ENCODE data around the gene C5orf58.
"Not testable (repeated sequence)": the region's sequence is repeated elsewhere in the genome, so short reads cannot be mapped to it uniquely, and the experiment has no call there.

Gene C5orf58

DNA sequence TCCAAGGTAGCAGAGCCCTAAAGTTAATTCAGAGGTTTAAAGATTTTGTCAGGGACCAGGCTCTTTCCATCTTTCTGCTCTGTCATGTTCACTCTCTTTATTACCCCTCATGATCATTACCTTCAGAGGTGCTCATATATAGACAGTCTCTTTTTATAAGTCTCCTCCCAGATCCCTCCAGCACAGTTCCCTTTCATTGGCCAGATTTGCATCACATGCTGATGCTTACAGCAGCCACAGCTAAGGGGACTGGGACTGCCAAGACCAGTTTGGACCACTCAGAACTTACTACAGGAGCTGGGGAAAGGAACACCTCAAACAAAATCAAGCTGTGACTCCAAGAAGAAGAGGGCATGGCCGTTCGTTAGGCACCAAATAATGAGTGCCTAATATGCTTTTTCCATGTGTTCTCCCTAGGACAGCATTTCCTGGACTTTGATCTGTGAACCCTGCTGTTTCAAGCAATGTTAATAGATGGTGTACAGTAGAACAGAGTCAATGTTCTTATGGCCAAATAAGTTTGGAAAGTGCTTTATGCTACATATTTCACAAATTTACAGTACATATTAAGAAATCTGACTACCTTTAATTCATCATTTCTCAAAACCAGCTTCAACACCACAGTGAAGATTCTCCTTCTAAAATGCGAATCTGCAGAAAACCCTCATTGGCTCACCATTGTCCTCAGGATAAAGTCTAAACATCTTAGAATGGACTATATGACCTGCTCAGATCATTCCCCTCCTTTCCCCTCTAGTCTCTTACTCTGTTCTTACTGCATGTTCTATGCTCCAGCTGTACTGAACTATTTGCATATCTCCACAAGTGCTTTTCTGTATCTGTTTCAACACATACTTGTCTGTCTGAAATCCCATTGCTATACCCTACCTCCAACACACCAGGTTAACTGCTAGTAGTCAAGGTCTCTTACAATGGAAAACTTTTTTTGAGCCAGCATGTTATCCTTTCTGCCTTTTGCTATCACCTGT, 3.4 kb downstream of the C5orf58 start:
- TF ChIP-seq, protein P1, sequence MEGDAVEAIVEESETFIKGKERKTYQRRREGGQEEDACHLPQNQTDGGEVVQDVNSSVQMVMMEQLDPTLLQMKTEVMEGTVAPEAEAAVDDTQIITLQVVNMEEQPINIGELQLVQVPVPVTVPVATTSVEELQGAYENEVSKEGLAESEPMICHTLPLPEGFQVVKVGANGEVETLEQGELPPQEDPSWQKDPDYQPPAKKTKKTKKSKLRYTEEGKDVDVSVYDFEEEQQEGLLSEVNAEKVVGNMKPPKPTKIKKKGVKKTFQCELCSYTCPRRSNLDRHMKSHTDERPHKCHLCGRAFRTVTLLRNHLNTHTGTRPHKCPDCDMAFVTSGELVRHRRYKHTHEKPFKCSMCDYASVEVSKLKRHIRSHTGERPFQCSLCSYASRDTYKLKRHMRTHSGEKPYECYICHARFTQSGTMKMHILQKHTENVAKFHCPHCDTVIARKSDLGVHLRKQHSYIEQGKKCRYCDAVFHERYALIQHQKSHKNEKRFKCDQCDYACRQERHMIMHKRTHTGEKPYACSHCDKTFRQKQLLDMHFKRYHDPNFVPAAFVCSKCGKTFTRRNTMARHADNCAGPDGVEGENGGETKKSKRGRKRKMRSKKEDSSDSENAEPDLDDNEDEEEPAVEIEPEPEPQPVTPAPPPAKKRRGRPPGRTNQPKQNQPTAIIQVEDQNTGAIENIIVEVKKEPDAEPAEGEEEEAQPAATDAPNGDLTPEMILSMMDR (IDR thresholded peaks at IDR 0.05), result no peak
- Mint-ChIP-seq H3K27ac (no peak overlapping the region), H3K9me3 (no peaks in the 10 kb centered on the region), H3K27me3 (ENCODE audit: low read depth, poor library complexity) (no peaks in the 10 kb centered on the region), H3K4me3 (no peak overlapping the region), H3K4me1 (peaks cover 19% of the 10 kb centered on the region), H3K36me3 (ENCODE audit: low read depth) (no peaks in the 10 kb centered on the region)
- no peak for DNase-seq

DNA sequence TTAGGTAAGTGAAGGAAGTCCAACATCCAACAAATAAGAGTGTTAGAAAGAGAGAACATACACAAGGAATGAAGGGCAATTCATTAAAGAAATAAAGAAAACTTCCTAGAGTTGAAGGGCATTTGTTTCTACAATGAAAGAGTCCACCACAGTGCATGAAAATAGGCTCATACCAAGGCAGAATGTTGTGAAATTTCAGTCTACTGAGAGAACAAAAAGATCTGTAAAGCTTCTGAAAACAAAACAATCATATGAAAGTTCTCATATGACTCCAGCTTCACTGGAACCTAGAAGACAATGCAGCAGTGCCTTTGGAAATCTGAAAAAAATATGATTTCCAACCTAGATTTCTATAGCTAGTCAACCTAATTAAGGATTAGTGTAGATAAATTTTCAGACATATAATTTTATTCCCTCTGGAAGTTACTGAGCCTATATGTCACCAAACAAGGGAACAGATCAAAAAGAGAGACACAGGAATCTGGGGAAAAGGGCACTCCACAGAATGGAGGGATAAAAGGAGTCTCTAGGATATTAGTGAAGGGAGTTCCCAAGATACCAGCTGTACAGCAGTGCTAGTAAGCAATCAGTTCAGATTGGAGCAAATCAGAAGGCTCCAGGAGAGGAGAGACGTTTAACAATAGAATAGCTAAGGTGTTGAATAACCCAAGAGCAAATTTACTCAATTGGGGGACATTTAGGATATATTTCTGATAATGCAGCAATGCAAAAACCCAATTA, 5.8 kb downstream of the C5orf58 start:
- Mint-ChIP-seq H3K27ac (no peak overlapping the region), H3K4me1 (peaks cover 17% of the 10 kb centered on the region), H3K9me3 (no peaks in the 10 kb centered on the region), H3K36me3 (ENCODE audit: low read depth) (no peaks in the 10 kb centered on the region), H3K27me3 (ENCODE audit: low read depth, poor library complexity) (no peaks in the 10 kb centered on the region), H3K4me3 (no peak overlapping the region)
- TF ChIP-seq, protein P1 (IDR thresholded peaks at IDR 0.05), result no peak
- no peak for DNase-seq

DNA sequence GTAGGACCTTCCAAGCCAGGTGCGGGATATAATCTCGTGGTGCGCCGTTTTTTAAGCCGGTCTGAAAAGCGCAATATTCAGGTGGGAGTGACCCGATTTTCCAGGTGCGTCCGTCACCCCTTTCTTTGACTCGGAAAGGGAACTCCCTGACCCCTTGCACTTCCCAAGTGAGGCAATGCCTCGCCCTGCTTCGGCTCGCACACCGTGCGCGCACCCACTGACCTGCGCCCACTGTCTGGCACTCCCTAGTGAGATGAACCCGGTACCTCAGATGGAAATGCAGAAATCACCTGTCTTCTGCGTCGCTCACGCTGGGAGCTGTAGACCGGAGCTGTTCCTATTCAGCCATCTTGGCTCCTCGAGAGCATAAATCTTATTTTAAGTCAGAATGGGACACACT, 12.7 kb downstream of the C5orf58 start:
- not testable (repeated sequence) for H3K4me3 Mint-ChIP-seq; H3K27ac Mint-ChIP-seq; H3K27me3 Mint-ChIP-seq (ENCODE audit: low read depth, poor library complexity); DNase-seq; H3K36me3 Mint-ChIP-seq (ENCODE audit: low read depth)
- H3K9me3 Mint-ChIP-seq, result peaks cover 21% of the 10 kb centered on the region
- H3K4me1 Mint-ChIP-seq, result peaks cover 41% of the 10 kb centered on the region

DNA sequence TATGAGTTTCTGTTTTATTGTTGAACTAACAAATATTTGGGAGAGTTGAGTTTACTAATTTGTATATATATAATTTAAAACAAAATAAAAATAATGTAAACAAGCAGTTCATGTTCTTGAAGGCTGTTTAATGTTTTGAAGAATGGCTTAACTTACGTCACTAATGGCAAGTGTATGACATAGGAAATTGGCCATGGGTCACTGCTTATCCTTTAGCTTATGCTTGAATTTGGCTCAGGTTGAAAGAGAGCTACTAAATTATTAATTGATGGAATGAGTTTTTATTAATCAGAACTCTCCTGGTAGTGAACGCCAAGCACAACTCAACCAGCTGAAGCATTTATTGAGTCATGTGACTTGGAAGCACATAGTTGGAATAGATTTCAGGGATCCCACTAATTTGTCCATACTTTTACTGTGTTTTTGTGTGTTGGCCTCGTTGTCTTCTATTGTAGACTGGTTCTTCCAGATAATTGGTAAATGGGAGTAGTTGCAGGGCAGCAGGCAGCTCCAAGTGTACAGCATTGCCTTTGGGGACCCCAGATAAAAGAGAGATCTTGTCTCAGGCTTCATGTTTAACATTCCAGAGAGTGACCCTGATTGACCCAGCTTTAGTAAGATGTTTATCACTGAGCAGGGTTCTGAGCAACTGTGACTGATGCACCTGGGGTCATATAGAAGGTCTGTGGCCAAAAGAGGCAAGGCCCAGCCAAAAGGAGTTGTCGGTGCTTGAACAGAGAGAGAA, 13.5 kb downstream of the C5orf58 start:
- DNase-seq, result no peak
- H3K4me3 Mint-ChIP-seq, result no peak overlapping the region
- peaks cover 21% of the 10 kb centered on the region for H3K9me3 Mint-ChIP-seq
- TF ChIP-seq, protein P1 (IDR thresholded peaks at IDR 0.05), result no peak
- H3K27me3 Mint-ChIP-seq (ENCODE audit: low read depth, poor library complexity), result no peaks in the 10 kb centered on the region
- peaks cover 10% of the 10 kb centered on the region for H3K36me3 Mint-ChIP-seq (ENCODE audit: low read depth)
- peak overlapping the region; percentile 74 for H3K27ac Mint-ChIP-seq
- peaks cover 50% of the 10 kb centered on the region for H3K4me1 Mint-ChIP-seq

DNA sequence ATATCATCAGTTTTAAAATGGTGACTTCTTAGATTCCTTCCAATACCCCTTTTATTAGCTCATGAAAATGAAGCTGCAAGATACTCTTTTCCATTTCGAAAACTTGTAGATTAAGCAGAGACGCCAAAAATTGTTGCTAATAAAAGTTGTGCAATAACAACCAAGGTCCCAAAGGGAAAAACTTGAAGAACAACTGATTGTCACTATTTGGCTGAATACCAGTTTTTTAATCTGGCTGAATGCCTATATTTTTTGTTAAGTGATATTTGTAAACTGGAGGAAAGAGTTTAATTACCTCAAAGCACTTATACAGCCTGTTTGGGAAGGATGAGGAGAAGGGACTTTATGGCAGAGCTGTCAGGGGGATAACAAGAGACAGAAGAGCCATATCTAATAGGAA, 14.6 kb downstream of the C5orf58 start:
- Mint-ChIP-seq H3K36me3 (ENCODE audit: low read depth) (peaks cover 10% of the 10 kb centered on the region), H3K27ac (no peak overlapping the region), H3K9me3 (peaks cover 21% of the 10 kb centered on the region), H3K27me3 (ENCODE audit: low read depth, poor library complexity) (peaks cover 9% of the 10 kb centered on the region), H3K4me1 (peaks cover 60% of the 10 kb centered on the region), H3K4me3 (no peak overlapping the region)
- DNase-seq, result no peak
- TF ChIP-seq, protein P1 (IDR thresholded peaks at IDR 0.05), result no peak
